Lung (tissue), 12 donors: Measurements from ENCODE around the gene OSM. TPM values are rescaled to one million over a fixed set of nuclear protein-coding genes. Genes with fewer than 3 reads are reported as not detected.

Experiments
- ATAC-seq: fragments of 200-7000 bp; cut with Tn5 transposase; one replicate; pipeline ENCODE4 v1.9.1; 2020; ENCODE audit warnings: moderate number of reproducible peaks; ENCODE audit not compliant: insufficient read depth, low FRiP score
- DNase-seq, 3 donors: peaks; one replicate each; pipeline ENCODE4 v3.0.0-alpha.2; 2013 to 2017
- H3K27ac ChIP-seq, 2 donors: one replicate each; pipeline ENCODE4 v1.5.1; 2013; ENCODE audit warnings: mild to moderate bottlenecking in 2 of 2, moderate library complexity in 2 of 2, control low read depth in 1 of 2, inconsistent platforms in 1 of 2, low read depth in 1 of 2, low read length in 1 of 2
- H3K27me3 ChIP-seq, 3 donors: one replicate each; pipeline ENCODE4 v1.5.1; 2013; ENCODE audit warnings: low read length in 2 of 3; ENCODE audit not compliant: control insufficient read depth in 3 of 3, insufficient read depth in 3 of 3
- H3K36me3 ChIP-seq, 4 donors: one replicate each; pipeline ENCODE4 v1.5.1; 2013; ENCODE audit warnings: low read length in 4 of 4, mild to moderate bottlenecking in 1 of 4, moderate library complexity in 1 of 4; ENCODE audit not compliant: control insufficient read depth in 4 of 4, insufficient read depth in 4 of 4
- H3K4me1 ChIP-seq, 5 donors: one replicate each; pipeline ENCODE4 v1.5.1; 2013; ENCODE audit warnings: low read length in 5 of 5, mild to moderate bottlenecking in 2 of 5, moderate library complexity in 1 of 5; ENCODE audit not compliant: control insufficient read depth in 5 of 5, insufficient read depth in 5 of 5
- H3K4me3 ChIP-seq: one replicate; pipeline ENCODE4 v1.5.1; 2013; ENCODE audit warnings: mild to moderate bottlenecking, control low read depth, moderate library complexity
- H3K9ac ChIP-seq, 2 donors: one replicate each; pipeline ENCODE4 v1.5.1; 2013; ENCODE audit warnings: low read length in 2 of 2, control low read depth in 1 of 2; ENCODE audit not compliant: insufficient read depth in 1 of 2
- H3K9me3 ChIP-seq, 4 donors: one replicate each; pipeline ENCODE4 v1.5.1; 2013; ENCODE audit warnings: low read length in 3 of 4, mild to moderate bottlenecking in 1 of 4, moderate library complexity in 1 of 4; ENCODE audit not compliant: control insufficient read depth in 4 of 4, insufficient read depth in 3 of 4
- WGBS, 2 donors: extraction: QIAGEN DNeasy Blood & Tissue Kit; methylation state at CpG; one replicate each; pipeline ENCODE4 v1.1.7; 2013; 5-methylcytosine and 5-hydroxymethylcytosine counted together
- polyA plus RNA-seq, 2 donors: library from polyadenylated mRNA; stranded (reverse); fragments of 200-250 nt; gene quantifications; one replicate each; pipeline ENCODE4 v1.2.1, GENCODE V29; 2013
- total RNA-seq, 2 donors: library from RNA; depleted of rRNA in 1 of 2; stranded (reverse); fragments of >200 nt in 1 of 2; gene quantifications; one replicate each; pipeline ENCODE4 v1.2.1, GENCODE V29; 2014 to 2021
- TF ChIP-seq, protein P1 (sequence below): IDR thresholded peaks from 2 replicates; pipeline ENCODE4 v1.5.1; 2012; ENCODE audit warnings: mild to moderate bottlenecking; ENCODE audit errors: control extremely low read depth, extremely low read depth
- donor health status: control.
- donor health status: control.
- donor health status: Bipolar disorder and iron deficiency.
- donor health status: healthy.
- donor health status: DM: yes; HTN: yes; CAD: no.

OSM gene
- total and polyA plus RNA-seq, 4 donors, result 0.57 to 33.2 (median 2.5) TPM

DNA sequence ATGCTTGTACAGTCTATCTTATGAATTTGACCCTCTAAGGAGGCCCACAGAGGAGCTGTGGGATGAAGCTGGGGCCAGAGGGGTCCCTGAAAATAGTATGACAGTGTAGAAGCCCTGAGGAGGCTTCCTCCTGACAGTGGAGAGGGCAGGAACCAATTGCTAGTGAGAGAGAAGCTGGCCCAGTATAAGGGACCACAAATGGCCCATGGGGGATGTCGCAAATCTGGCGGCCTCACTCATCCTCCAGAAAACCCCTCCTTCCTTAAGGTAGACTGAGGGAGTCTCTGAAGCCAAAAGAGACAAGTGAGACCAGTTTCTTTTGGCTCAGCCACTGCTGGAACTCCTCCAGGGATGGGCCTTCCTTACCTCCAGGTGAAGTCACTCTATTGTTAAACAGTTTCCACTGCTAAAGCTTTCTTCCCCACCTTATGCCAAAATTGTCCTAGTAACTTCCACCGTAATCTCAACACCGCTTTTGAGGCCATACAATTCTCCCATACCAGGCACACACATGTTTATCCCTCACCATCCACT is 40.5 kb upstream of the OSM start:
- peaks cover 0 to 7% (median 4%) of the 10 kb centered on the region in 4 donors for H3K36me3 ChIP-seq
- H3K27me3 ChIP-seq, result no peaks in the 10 kb centered on the region
- 64 to 78% methylated on average over 4 of the region's 4 CpGs for WGBS, 2 donors
- TF ChIP-seq, protein P1, sequence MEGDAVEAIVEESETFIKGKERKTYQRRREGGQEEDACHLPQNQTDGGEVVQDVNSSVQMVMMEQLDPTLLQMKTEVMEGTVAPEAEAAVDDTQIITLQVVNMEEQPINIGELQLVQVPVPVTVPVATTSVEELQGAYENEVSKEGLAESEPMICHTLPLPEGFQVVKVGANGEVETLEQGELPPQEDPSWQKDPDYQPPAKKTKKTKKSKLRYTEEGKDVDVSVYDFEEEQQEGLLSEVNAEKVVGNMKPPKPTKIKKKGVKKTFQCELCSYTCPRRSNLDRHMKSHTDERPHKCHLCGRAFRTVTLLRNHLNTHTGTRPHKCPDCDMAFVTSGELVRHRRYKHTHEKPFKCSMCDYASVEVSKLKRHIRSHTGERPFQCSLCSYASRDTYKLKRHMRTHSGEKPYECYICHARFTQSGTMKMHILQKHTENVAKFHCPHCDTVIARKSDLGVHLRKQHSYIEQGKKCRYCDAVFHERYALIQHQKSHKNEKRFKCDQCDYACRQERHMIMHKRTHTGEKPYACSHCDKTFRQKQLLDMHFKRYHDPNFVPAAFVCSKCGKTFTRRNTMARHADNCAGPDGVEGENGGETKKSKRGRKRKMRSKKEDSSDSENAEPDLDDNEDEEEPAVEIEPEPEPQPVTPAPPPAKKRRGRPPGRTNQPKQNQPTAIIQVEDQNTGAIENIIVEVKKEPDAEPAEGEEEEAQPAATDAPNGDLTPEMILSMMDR, result no peak
- H3K9ac ChIP-seq, result peak overlapping the region in 1 of 2 donors; percentile 36
- ATAC-seq, result no peak
- DNase-seq, result no peak
- peaks cover 31 to 63% (median 44%) of the 10 kb centered on the region in 5 donors for H3K4me1 ChIP-seq
- peak overlapping the region; percentile 18 to 66 for H3K27ac ChIP-seq
- no peaks in the 10 kb centered on the region for H3K9me3 ChIP-seq
- H3K4me3 ChIP-seq, result no peak overlapping the region

DNA sequence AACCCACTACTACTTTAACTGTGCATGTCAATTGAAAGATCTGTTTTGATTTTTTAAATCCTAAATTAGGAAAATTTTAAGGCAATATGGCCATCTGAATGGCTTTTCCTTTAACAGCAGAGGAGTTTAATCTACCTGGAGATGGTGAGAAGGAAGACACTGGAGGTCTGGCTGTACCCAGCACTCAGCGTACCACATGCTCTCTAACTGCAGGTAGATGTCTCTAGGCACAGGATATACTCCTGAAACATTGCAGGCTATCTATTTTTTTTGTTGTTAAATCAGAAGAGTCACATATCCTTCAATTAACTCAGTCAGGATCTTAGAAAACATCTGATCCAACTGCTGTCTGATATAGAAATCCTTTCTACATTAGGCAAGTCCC is 40.0 kb upstream of the OSM start:
- WGBS, 2 donors, result 83 to 84% methylated on average over 1 of the region's 1 CpG
- TF ChIP-seq, protein P1, result no peak
- no peaks in the 10 kb centered on the region for H3K27me3 ChIP-seq
- H3K27ac ChIP-seq, result peak overlapping the region; percentile 18 to 76
- no peak overlapping the region for H3K4me3 ChIP-seq
- H3K4me1 ChIP-seq, result peaks cover 30 to 63% (median 45%) of the 10 kb centered on the region in 5 donors
- peaks cover 0 to 7% (median 4%) of the 10 kb centered on the region in 4 donors for H3K36me3 ChIP-seq
- ATAC-seq (no peak), DNase-seq (no peak)
- H3K9ac ChIP-seq, result no peak overlapping the region
- no peaks in the 10 kb centered on the region for H3K9me3 ChIP-seq

DNA sequence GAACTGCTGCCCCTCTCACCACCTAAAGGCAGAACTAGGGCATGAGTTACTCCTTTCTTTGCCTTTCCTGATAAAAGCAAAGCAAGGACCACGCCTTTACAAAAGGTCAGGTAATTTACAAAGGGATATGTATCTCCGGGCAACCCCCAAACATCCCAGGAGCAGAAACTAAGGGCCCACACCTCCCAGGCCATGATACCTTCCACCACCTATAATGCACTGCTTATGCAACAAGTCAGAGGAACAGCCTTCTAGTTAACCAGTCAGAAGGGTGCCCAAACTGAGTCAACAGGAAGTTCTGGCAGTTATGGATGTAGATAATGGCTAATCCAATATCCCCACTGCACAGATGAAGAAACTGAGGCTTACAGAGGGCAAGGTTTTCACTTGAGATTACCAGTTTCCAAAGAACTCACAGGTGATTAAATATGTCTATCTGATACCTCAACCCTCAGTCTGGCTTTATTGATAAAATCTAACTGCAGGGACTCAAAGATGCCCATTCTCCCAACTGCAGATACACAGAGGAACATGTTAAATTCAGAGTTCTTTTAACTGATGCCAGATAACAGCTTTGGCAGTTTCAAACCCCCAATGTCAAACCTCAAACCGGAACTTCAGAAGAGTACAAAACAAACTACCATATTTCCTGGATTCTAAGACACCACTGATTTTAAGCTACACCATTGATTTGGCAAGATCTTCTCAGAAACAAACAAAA is 39.4 kb upstream of the OSM start:
- H3K4me3 ChIP-seq, result no peak overlapping the region
- DNase-seq (peak in 1 of 3 donors; percentile 47), ATAC-seq (no peak)
- peaks cover 0 to 9% (median 4%) of the 10 kb centered on the region in 4 donors for H3K36me3 ChIP-seq
- H3K9me3 ChIP-seq, result no peaks in the 10 kb centered on the region
- WGBS, 2 donors, result 42% methylated on average over 3 of the region's 3 CpGs
- peak overlapping the region in 1 of 2 donors; percentile 52 for H3K9ac ChIP-seq
- H3K4me1 ChIP-seq, result peaks cover 24 to 62% (median 44%) of the 10 kb centered on the region in 5 donors
- peak overlapping the region; percentile 67 to 95 for H3K27ac ChIP-seq
- no peaks in the 10 kb centered on the region for H3K27me3 ChIP-seq
- TF ChIP-seq, protein P1, result no peak
